Thymus (tissue), 11 donors: ENCODE measurements around the gene ERGIC1. TPM values are rescaled to one million over a fixed set of nuclear protein-coding genes. Genes with fewer than 3 reads are reported as not detected.
"Not testable (repeated sequence)": the region's sequence is repeated elsewhere in the genome, so short reads cannot be mapped to it uniquely, and the experiment has no call there.

ENCODE experiments used
- DNase-seq, 9 donors: peaks; one replicate each; pipeline ENCODE4 v3.0.0-alpha.2; 2013; ENCODE audit warnings: low spot score in 9 of 9, low read depth in 6 of 9, missing footprints in 1 of 9
- H3K27ac ChIP-seq, 2 donors: one replicate each; pipeline ENCODE4 v1.5.1; 2013; ENCODE audit warnings: control low read depth in 1 of 2, low read depth in 1 of 2, low read length in 1 of 2, mild to moderate bottlenecking in 1 of 2, moderate library complexity in 1 of 2
- H3K27me3 ChIP-seq, 2 donors: one replicate each; pipeline ENCODE4 v1.5.1; 2013; ENCODE audit warnings: low read length in 1 of 2; ENCODE audit not compliant: control insufficient read depth in 2 of 2, insufficient read depth in 1 of 2
- H3K36me3 ChIP-seq, 2 donors: one replicate each; pipeline ENCODE4 v1.5.1; 2013; ENCODE audit warnings: low read length in 1 of 2, mild to moderate bottlenecking in 1 of 2, moderate library complexity in 1 of 2; ENCODE audit not compliant: control insufficient read depth in 2 of 2, insufficient read depth in 2 of 2
- H3K4me1 ChIP-seq, 2 donors: one replicate each; pipeline ENCODE4 v1.5.1; 2013; ENCODE audit warnings: low read length in 2 of 2; ENCODE audit not compliant: control insufficient read depth in 2 of 2, insufficient read depth in 2 of 2
- H3K4me3 ChIP-seq, 2 donors: one replicate each; pipeline ENCODE4 v1.5.1; 2013; ENCODE audit warnings: low read length in 2 of 2, control low read depth in 1 of 2, mild to moderate bottlenecking in 1 of 2
- H3K9me3 ChIP-seq, 2 donors: one replicate each; pipeline ENCODE4 v1.5.1; 2013; ENCODE audit warnings: low read length in 1 of 2, mild to moderate bottlenecking in 1 of 2; ENCODE audit not compliant: control insufficient read depth in 2 of 2, insufficient read depth in 1 of 2
- WGBS: extraction: QIAGEN DNeasy Blood & Tissue Kit; methylation state at CpG from one replicate; pipeline ENCODE4 v1.1.7; 2013; 5-methylcytosine and 5-hydroxymethylcytosine counted together
- polyA plus RNA-seq: library from polyadenylated mRNA; stranded (reverse); fragments of 200-250 nt; gene quantifications from one replicate; pipeline ENCODE4 v1.2.3, GENCODE V29; 2013
- total RNA-seq: library from RNA; stranded (reverse); fragments of 120-200 nt; gene quantifications from one replicate; pipeline ENCODE4 v1.2.4, GENCODE V29; 2013
- donor health status: healthy.

The ERGIC1 gene
- total and polyA plus RNA-seq, 2 donors: 57.2 to 69.2 TPM

DNA sequence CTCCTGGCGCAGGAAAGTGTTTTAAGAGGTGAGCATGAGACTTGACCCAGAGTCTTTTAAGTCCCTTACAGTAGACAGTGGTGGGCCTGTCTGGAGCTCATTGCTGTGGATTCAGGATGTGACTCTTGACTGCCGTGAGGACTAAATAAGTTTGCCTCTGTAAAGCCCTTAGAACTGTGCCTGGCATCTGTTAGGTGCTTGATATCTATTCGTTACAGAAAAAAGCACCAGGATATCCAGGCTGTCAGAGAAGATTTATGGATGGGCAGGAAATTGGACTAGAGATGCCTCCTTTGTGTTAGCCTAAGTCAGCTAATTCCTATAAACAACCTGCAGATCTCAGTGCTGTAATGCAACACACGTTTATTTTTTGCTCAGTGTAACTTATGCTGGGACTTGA is 12.6 kb downstream of the ERGIC1 start:
- WGBS: 78% methylated on average over 4 of the region's 4 CpGs

DNA sequence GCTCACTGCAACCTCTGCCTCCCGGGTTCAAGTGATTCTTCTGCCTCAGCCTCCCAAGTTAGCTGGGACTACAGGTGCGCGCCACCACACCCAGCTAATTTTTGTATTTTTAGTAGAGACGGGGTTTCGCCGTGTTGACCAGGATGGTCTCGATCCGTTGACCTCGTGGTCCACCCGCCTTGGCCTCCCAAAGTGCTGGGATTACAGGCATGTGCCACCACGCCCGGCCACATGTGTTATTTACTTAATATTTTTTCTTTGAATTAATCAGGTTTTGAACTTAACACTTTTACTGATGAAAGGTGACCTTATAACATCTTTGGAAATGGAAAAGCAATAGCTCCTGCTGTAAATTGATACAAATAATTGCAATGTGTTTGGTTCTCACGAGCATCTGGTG is 13.5 kb downstream of the ERGIC1 start:
- Histone ChIP-seq H3K36me3 (peaks cover 12 to 40% of the 10 kb centered on the region in 2 donors), H3K4me1 (peaks cover 38 to 52% of the 10 kb centered on the region in 2 donors)
- H3K27me3 ChIP-seq, DNase-seq, H3K9me3 ChIP-seq, H3K27ac ChIP-seq, H3K4me3 ChIP-seq: not testable (repeated sequence)
- WGBS: 95% methylated on average over 13 of the region's 13 CpGs

More for the DNA sequence above, 12.6 kb downstream of the ERGIC1 start:
- Histone ChIP-seq H3K36me3 (peaks cover 12 to 35% of the 10 kb centered on the region in 2 donors), H3K9me3 (no peaks in the 10 kb centered on the region), H3K27me3 (no peaks in the 10 kb centered on the region), H3K27ac (no peak overlapping the region), H3K4me3 (no peak overlapping the region), H3K4me1 (peaks cover 35 to 43% of the 10 kb centered on the region in 2 donors)
- no peak for DNase-seq

DNA sequence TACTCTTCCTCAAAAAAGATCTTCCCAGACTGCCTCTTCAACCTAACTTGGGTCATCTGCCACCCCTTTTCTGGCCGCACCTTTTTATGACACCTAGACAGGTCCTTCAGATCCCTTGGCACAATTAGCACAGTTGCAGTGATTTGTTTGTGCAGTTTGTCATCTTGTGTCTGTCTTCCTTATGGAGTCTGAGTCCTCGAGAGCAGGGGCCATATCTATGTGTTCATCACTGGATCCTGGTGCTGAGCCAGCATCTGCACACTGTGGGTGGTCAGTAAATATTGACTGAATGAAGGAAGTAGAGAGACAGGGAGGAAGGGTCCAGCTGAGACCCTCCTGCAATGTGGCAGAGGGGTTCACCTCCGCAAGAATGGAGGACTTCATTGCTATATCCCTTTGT is 14.4 kb downstream of the ERGIC1 start:
- H3K27ac ChIP-seq: no peak overlapping the region
- peaks cover 38 to 59% of the 10 kb centered on the region in 2 donors for H3K4me1 ChIP-seq

DNA sequence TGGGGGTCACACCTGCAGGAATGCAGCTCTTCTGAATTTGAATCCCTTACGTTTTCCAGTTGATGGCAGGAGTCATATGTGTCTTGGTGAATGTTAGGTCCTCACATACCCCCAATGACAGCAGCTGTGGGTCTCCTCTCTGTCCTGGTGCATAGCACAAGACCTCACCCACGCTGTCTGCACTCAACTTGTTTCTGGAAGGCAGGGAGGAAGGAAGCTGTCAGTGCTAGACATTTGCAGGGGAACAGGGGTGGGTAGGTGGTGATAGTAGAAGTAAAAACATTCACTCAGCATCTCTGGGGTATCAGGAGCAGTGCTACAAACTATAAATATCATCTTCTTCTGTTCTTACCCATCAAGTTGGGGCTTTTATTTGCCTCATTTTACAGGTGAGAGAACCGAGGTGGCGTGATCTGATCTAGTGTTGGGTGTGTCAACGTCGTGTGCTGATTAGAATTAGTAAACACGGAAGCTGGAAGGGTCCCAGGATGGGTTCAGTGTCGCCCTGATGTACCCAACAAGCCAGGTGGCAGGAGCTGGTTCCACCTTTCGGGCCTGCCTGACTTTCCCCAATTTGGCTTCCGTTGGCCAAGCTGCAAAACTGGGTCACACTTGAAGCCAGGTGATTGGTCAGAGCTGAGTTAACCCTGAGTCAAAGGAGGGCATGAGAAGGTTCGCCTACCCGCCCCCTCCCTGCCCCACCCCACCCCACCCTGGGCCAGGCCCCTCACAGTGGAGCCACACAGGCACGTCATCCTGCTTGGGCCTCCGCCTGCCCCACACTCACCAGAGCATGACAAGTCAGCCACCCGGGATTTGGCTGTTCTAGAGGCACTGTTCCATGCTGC is 15.8 kb downstream of the ERGIC1 start:
- peaks cover 9 to 32% of the 10 kb centered on the region in 2 donors for H3K36me3 ChIP-seq
- WGBS: 71% methylated on average over 15 of the region's 15 CpGs
- H3K4me3 ChIP-seq: no peak overlapping the region
- H3K4me1 ChIP-seq: peaks cover 32 to 60% of the 10 kb centered on the region in 2 donors
- peak in 1 of 9 donors; percentile 65 for DNase-seq
- H3K27me3 ChIP-seq: no peaks in the 10 kb centered on the region
- no peaks in the 10 kb centered on the region for H3K9me3 ChIP-seq
- peak overlapping the region; percentile 20 to 66 for H3K27ac ChIP-seq

More for the DNA sequence above, 14.4 kb downstream of the ERGIC1 start:
- peaks cover 20 to 41% of the 10 kb centered on the region in 2 donors for H3K36me3 ChIP-seq
- H3K27me3 ChIP-seq: no peaks in the 10 kb centered on the region
- no peak overlapping the region for H3K4me3 ChIP-seq
- H3K9me3 ChIP-seq: no peaks in the 10 kb centered on the region
- 96% methylated on average over 3 of the region's 3 CpGs for WGBS
- DNase-seq: no peak

DNA sequence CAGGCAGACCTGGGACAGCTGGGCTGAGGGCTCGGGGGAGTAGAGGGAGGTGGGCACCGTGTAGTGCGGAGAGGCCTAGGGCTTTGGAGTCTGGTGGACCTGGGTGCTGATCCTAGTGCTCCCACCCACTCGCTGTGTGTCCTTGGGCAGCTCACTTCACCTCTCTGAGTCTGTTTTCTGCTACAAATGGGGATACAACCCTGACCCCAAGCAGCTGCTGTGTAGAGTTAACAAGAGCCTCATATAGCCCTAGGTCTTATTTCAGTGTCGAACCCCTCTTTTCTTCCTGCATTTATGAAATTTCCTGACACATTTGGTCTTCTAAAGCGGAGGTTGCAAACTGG is 16.4 kb downstream of the ERGIC1 start:
- WGBS: 95% methylated on average over 6 of the region's 6 CpGs
- no peaks in the 10 kb centered on the region for H3K27me3 ChIP-seq
- peaks cover 15 to 33% of the 10 kb centered on the region in 2 donors for H3K36me3 ChIP-seq
- H3K4me1 ChIP-seq: peaks cover 29 to 58% of the 10 kb centered on the region in 2 donors
- no peak overlapping the region for H3K27ac ChIP-seq
- H3K9me3 ChIP-seq: no peaks in the 10 kb centered on the region
- H3K4me3 ChIP-seq: no peak overlapping the region
- no peak for DNase-seq

DNA sequence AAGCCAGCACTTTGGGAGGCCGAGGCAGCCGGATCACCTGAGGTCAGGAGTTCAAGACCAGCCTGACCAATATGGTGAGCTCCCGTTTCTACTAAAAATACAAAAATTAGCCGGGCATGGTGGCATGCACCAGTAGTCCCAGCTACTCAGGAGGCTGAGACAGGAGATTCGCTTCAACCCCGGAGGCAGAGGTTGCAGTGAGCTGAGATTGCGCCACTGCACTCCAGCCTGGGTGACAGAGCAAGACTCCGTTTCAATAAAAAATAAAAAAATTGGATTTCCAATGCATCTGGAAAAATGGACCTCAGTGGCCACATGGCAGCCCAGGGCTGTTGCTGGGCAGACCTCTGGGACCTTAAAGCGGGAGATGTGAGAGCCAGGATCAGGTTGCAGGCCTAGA is 17.2 kb downstream of the ERGIC1 start:
- not testable (repeated sequence) for DNase-seq, H3K4me3 ChIP-seq, H3K27me3 ChIP-seq, H3K27ac ChIP-seq, H3K9me3 ChIP-seq
- Histone ChIP-seq H3K36me3 (peaks cover 18 to 34% of the 10 kb centered on the region in 2 donors), H3K4me1 (peaks cover 25 to 55% of the 10 kb centered on the region in 2 donors)
- 97% methylated on average over 9 of the region's 9 CpGs for WGBS

DNA sequence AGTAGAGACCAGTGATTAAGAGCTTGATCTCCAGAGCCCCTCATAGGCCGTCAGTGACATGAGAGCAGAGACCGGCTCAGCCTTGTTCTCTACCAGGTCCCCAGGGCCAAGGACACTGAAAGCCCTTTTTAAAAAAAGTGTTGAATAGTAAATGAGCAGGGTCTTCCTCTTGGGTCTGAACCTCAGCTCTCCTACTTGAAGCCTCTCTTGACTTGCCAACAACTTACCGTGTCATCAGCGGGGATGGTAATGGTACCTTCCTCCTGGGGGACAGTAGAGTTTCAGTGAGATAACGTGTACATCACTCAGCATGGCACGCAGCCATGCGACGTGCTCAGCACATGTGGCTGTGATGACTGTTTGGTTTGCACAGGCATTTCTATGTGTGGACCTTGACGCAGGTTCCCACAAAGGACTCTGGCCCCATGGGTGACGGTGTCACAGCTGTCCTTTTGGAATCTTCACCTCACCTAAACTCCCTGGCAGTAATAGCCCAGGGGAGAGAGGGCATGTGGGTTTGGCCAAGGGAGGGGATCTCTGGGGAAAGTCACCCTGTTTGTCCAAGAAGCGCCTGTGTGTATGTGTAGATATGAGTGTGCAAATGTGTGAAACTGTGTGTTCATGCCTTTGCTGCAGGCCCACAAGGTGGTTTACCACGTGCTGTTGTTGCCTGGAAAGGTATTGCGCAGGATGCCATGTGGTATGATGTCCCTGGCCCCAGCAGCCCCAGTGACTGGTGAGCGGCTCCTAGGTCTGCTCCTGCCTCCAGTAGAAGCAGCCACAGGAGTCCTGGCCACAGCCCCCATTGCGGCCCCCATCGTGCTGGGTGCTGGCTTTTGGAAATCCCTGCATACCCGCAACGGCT is 18.7 kb downstream of the ERGIC1 start:
- no peaks in the 10 kb centered on the region for H3K27me3 ChIP-seq
- no peaks in the 10 kb centered on the region for H3K9me3 ChIP-seq
- peaks cover 21 to 37% of the 10 kb centered on the region in 2 donors for H3K36me3 ChIP-seq
- H3K4me3 ChIP-seq: no peak overlapping the region
- H3K27ac ChIP-seq: no peak overlapping the region
- DNase-seq: no peak
- 97% methylated on average over 18 of the region's 18 CpGs for WGBS
- peaks cover 22 to 51% of the 10 kb centered on the region in 2 donors for H3K4me1 ChIP-seq

DNA sequence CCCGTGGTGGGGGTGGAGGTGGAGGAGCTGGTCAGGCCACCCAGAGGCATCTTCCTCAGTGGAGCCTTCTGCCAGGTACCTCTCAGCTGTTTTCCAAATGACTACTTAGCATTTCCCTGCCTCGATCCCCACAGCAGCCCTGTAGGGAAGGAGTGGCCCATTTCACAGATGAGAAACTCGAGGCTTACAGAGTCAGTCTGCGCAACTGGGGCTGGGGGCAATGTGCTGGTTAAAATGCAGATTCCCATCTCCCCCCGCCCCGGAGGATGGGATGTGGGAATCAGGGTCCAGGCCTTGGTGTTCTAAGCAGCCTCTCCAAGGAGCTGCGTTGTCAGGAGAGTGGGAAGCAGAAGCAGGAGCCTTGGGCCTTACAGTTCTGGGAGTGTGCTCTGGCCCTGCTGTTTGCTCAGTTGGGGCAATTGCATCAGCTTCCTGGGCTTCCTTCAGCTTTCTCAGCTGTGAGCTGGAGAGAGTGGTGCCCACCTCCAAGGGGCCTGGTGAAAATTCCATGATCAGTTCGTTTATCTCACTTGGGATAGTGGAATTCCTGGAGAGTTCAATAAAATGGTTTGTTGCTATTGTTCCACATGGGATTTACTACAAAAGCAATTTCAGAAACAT is 19.4 kb downstream of the ERGIC1 start:
- Histone ChIP-seq H3K27me3 (no peaks in the 10 kb centered on the region), H3K36me3 (peaks cover 21 to 38% of the 10 kb centered on the region in 2 donors), H3K27ac (no peak overlapping the region), H3K4me1 (peaks cover 19 to 51% of the 10 kb centered on the region in 2 donors), H3K4me3 (no peak overlapping the region), H3K9me3 (no peaks in the 10 kb centered on the region)
- no peak for DNase-seq
- 97% methylated on average over 8 of the region's 8 CpGs for WGBS
